IMR-90 (cell line): Measurements from ENCODE around the gene STK33.
"Not testable (repeated sequence)": the region's sequence is repeated elsewhere in the genome, so short reads cannot be mapped to it uniquely, and the experiment has no call there.

Experiments used
- CEBPB ChIP-seq: IDR thresholded peaks from 2 replicates; pipeline ENCODE4 v1.6.1; 2012; ENCODE audit warnings: low read depth, low read length, improper control_type of control experiment
- CHD1 ChIP-seq: IDR thresholded peaks from 2 replicates; pipeline ENCODE4 v1.6.1; 2012; ENCODE audit warnings: low read depth, low read length, improper control_type of control experiment
- ELK1 ChIP-seq: fragments of 150-350 bp; IDR thresholded peaks from 2 replicates; pipeline ENCODE4 v1.6.1; 2016; ENCODE audit warnings: low read depth, mild to moderate bottlenecking, low read length, moderate library complexity, borderline replicate concordance
- FOS ChIP-seq: fragments of 150-350 bp; IDR thresholded peaks from 2 replicates; pipeline ENCODE4 v1.6.1; 2016; ENCODE audit warnings: low read depth, low read length
- MAFK ChIP-seq: IDR thresholded peaks from 2 replicates; pipeline ENCODE4 v1.6.1; 2012; ENCODE audit warnings: low read depth, low read length, improper control_type of control experiment
- MAZ ChIP-seq: IDR thresholded peaks from 2 replicates; pipeline ENCODE4 v1.6.1; 2012; ENCODE audit warnings: low read depth, mild to moderate bottlenecking, low read length, improper control_type of control experiment, moderate library complexity, borderline replicate concordance
- POLR2A ChIP-seq: IDR thresholded peaks from 2 replicates; pipeline ENCODE4 v1.6.1; 2012; ENCODE audit warnings: mild to moderate bottlenecking, low read depth, low read length
- RFX5 ChIP-seq: IDR thresholded peaks from 2 replicates; pipeline ENCODE4 v1.8.0; 2012; ENCODE audit warnings: low read depth, mild to moderate bottlenecking, low read length, moderate library complexity
- USF2 ChIP-seq: fragments of 150-350 bp; IDR thresholded peaks from 2 replicates; pipeline ENCODE4 v1.6.1; 2017; ENCODE audit warnings: mild to moderate bottlenecking, antibody characterized with exemption, low read length, low read depth
- TF ChIP-seq, protein P1 (sequence below): conservative IDR thresholded peaks from 2 replicates; pipeline ENCODE4 v1.5.1; 2012; ENCODE audit warnings: mild to moderate bottlenecking, low read depth, low read length, improper control_type of control experiment

- TF ChIP-seq, protein P1, sequence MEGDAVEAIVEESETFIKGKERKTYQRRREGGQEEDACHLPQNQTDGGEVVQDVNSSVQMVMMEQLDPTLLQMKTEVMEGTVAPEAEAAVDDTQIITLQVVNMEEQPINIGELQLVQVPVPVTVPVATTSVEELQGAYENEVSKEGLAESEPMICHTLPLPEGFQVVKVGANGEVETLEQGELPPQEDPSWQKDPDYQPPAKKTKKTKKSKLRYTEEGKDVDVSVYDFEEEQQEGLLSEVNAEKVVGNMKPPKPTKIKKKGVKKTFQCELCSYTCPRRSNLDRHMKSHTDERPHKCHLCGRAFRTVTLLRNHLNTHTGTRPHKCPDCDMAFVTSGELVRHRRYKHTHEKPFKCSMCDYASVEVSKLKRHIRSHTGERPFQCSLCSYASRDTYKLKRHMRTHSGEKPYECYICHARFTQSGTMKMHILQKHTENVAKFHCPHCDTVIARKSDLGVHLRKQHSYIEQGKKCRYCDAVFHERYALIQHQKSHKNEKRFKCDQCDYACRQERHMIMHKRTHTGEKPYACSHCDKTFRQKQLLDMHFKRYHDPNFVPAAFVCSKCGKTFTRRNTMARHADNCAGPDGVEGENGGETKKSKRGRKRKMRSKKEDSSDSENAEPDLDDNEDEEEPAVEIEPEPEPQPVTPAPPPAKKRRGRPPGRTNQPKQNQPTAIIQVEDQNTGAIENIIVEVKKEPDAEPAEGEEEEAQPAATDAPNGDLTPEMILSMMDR, result not testable (repeated sequence)
- not testable (repeated sequence) for TF ChIP-seq RFX5, CEBPB, MAZ, MAFK, POLR2A, FOS, ELK1, CHD1, USF2
Measured at GRCh38 chr11:8466884-8467283, 127.1 kb downstream of the STK33 start.
